Common myeloid progenitor, CD34-positive (primary cell): ENCODE data around the gene URAD.

ENCODE experiments used
- CTCF ChIA-PET: fragments of 350-600 bp; sonication (Branson Sonifier 250); formaldehyde crosslinking; loops from one replicate; lab custom pipeline; 2021; ENCODE audit warnings: antibody characterized with exemption; lab: Charles Lee
- POLR2A ChIA-PET: fragments of 350-600 bp; sonication (Branson Sonifier 250); formaldehyde crosslinking; loops from one replicate; lab custom pipeline; 2021; ENCODE audit warnings: antibody characterized with exemption; lab: Charles Lee
- DNase-seq, 3 donors: peaks; one replicate each; pipeline versions ENCODE4 v3.0.0 to v3.0.0-alpha.2; 2013
- H3K27ac ChIP-seq, 2 experiments: 1 replicate in 1 of 2; 2 replicates in 1 of 2; pipeline ENCODE4 v1.7.0; 2013; ENCODE audit warnings: inconsistent platforms in 2 of 2, low read length in 2 of 2, mild to moderate bottlenecking in 2 of 2, low read depth in 1 of 2, moderate library complexity in 1 of 2; ENCODE audit not compliant: severe bottlenecking in 2 of 2, insufficient read depth in 1 of 2, poor library complexity in 1 of 2
- H3K27me3 ChIP-seq, 5 experiments: replicated peaks in 2 of 5; 1 replicate in 3 of 5; 2 replicates in 2 of 5; pipeline versions ENCODE4 v1.6.1 to v1.7.0; 2013; ENCODE audit warnings: low read length in 4 of 5, mild to moderate bottlenecking in 2 of 5, moderate library complexity in 2 of 5, inconsistent platforms in 1 of 5; ENCODE audit not compliant: insufficient read depth in 5 of 5, control insufficient read depth in 4 of 5
- H3K36me3 ChIP-seq, 4 experiments: 1 replicate in 2 of 4; 2 replicates in 2 of 4; pipeline versions ENCODE4 v1.6.1 to v1.7.0; 2013; ENCODE audit warnings: low read length in 3 of 4, control low read depth in 1 of 4, mild to moderate bottlenecking in 1 of 4; ENCODE audit not compliant: control insufficient read depth in 4 of 4, insufficient read depth in 4 of 4
- H3K4me1 ChIP-seq, 4 experiments: 1 replicate in 3 of 4; 2 replicates in 1 of 4; pipeline versions ENCODE4 v1.6.1 to v1.7.1; 2013; ENCODE audit warnings: low read length in 3 of 4, mild to moderate bottlenecking in 3 of 4, control low read depth in 1 of 4, inconsistent platforms in 1 of 4, moderate library complexity in 1 of 4; ENCODE audit not compliant: control insufficient read depth in 4 of 4, insufficient read depth in 4 of 4; ENCODE audit errors: control extremely low read depth in 1 of 4
- H3K4me3 ChIP-seq, 7 experiments: 1 replicate in 4 of 7; 2 replicates in 3 of 7; pipeline versions ENCODE4 v1.5.1 to v1.7.0; 2013; ENCODE audit warnings: mild to moderate bottlenecking in 7 of 7, low read length in 6 of 7, moderate library complexity in 6 of 7, inconsistent platforms in 2 of 7, low read depth in 2 of 7, control low read depth in 1 of 7; ENCODE audit not compliant: insufficient read depth in 4 of 7, control insufficient read depth in 1 of 7; ENCODE audit errors: extremely low read depth in 1 of 7
- H3K9me3 ChIP-seq, 5 experiments: 1 replicate in 4 of 5; 2 replicates in 1 of 5; pipeline versions ENCODE4 v1.6.1 to v1.7.1; 2013; ENCODE audit warnings: low read length in 4 of 5, mild to moderate bottlenecking in 2 of 5, inconsistent platforms in 1 of 5, low read depth in 1 of 5, moderate library complexity in 1 of 5; ENCODE audit not compliant: control insufficient read depth in 4 of 5, insufficient read depth in 2 of 5; ENCODE audit errors: control extremely low read depth in 1 of 5
- WGBS: methylation state at CpG from one replicate; pipeline ENCODE4 v1.1.5; 2013; ENCODE audit not compliant: insufficient coverage; 5-methylcytosine and 5-hydroxymethylcytosine counted together

Gene URAD

GRCh38 chr13:27928805-27929753 is 59.4 kb downstream of the URAD start:
- Histone ChIP-seq H3K9me3 (peaks cover 0 to 3% (median 3%) of the 10 kb centered on the region in 5 experiments), H3K4me1 (peaks cover 0 to 22% (median 9%) of the 10 kb centered on the region in 4 experiments)
- POLR2A ChIA-PET = no interaction called here

DNA sequence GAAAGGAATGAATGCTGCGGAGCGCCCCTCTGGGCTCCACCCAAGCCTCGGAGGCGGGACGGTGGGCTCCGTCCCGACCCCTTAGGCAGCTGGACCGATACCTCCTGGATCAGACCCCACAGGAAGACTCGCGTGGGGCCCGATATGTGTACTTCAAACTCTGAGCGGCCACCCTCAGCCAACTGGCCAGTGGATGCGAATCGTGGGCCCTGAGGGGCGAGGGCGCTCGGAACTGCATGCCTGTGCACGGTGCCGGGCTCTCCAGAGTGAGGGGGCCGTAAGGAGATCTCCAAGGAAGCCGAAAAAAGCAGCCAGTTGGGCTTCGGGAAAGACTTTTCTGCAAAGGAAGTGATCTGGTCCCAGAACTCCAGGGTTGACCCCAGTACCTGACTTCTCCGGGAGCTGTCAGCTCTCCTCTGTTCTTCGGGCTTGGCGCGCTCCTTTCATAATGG is 60.1 kb downstream of the URAD start:
- H3K4me1 ChIP-seq = peaks cover 0 to 23% (median 11%) of the 10 kb centered on the region in 4 experiments
- 6% methylated on average over 23 of the region's 26 CpGs for WGBS
- H3K27ac ChIP-seq = no peak overlapping the region
- no peaks in the 10 kb centered on the region for H3K36me3 ChIP-seq
- POLR2A ChIA-PET = no interaction called here
- peaks cover 34 to 97% (median 62%) of the 10 kb centered on the region in 5 experiments for H3K27me3 ChIP-seq
- DNase-seq = no peak
- CTCF ChIA-PET = interaction anchor here (0.8 to 4.1 kb wide), 4 partner anchors 25 to 55 kb away, joined by 3 to 16 read pairs (median 4); no protein-coding TSS in a partner anchor
- no peak overlapping the region for H3K4me3 ChIP-seq
- H3K9me3 ChIP-seq = peaks cover 0 to 3% (median 3%) of the 10 kb centered on the region in 5 experiments

More at GRCh38 chr13:27928805-27929753, 59.4 kb downstream of the URAD start:
- no peaks in the 10 kb centered on the region for H3K36me3 ChIP-seq
- CTCF ChIA-PET = interaction anchor here (0.7 to 4.1 kb wide), 5 partner anchors 9 to 54 kb away, joined by 3 to 16 read pairs (median 3); partner anchors contain the start of gene PDX1
- DNase-seq = peak in 1 of 3 donors; percentile 17
- no peak overlapping the region for H3K27ac ChIP-seq
- WGBS = 3% methylated on average over 41 of the region's 48 CpGs
- peaks cover 28 to 96% (median 58%) of the 10 kb centered on the region in 5 experiments for H3K27me3 ChIP-seq
- no peak overlapping the region for H3K4me3 ChIP-seq
